ENCODE measurements around the gene PLCG2.

- TF ChIP-seq, protein P1, sequence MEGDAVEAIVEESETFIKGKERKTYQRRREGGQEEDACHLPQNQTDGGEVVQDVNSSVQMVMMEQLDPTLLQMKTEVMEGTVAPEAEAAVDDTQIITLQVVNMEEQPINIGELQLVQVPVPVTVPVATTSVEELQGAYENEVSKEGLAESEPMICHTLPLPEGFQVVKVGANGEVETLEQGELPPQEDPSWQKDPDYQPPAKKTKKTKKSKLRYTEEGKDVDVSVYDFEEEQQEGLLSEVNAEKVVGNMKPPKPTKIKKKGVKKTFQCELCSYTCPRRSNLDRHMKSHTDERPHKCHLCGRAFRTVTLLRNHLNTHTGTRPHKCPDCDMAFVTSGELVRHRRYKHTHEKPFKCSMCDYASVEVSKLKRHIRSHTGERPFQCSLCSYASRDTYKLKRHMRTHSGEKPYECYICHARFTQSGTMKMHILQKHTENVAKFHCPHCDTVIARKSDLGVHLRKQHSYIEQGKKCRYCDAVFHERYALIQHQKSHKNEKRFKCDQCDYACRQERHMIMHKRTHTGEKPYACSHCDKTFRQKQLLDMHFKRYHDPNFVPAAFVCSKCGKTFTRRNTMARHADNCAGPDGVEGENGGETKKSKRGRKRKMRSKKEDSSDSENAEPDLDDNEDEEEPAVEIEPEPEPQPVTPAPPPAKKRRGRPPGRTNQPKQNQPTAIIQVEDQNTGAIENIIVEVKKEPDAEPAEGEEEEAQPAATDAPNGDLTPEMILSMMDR (IDR thresholded peaks at IDR 0.05): peak; percentile 23; the same call in 1 of the 2 replicates
- no peak for TF ChIP-seq ZFX (IDR thresholded peaks at IDR 0.05; ENCODE audit: borderline replicate concordance)
Measured at GRCh38 chr16:81996664-81997509, 217.8 kb downstream of the PLCG2 start.
